C1 segment of cervical spinal cord (tissue), 14 donors: ENCODE results near the gene EGLN2.
"Not testable (repeated sequence)": the region's sequence is repeated elsewhere in the genome, so short reads cannot be mapped to it uniquely, and the experiment has no call there.

Source experiments
- DNase-seq, 14 donors: peaks; one replicate each; lab custom pipeline; 2025; lab: John Stamatoyannopoulos, UW

Gene EGLN2

DNA sequence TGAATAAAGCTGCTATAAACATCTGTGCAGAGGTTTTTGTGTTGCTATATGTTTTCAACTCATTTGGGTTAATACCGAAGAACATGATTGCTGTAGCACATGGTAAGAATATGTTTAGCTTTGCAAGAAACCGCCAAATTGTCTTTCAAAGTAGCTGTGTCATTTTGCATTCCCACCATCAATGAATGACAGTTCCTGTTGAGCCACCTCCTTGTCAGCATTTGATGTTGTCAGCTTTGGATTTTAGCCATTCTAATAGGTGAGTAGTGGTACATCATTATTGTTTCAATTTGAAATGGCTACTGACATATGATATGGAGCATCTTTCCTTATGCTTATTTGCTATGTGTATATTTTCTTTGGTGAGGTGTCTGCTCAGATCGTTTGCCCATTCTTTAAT lies 43.0 kb downstream of the EGLN2 start:
- DNase-seq = not testable (repeated sequence)

- DNase-seq = not testable (repeated sequence)
Measured at GRCh38 chr19:40842997-40843652, 44.1 kb downstream of the EGLN2 start.

- not testable (repeated sequence) for DNase-seq
Measured at GRCh38 chr19:40843653-40844052, 44.7 kb downstream of the EGLN2 start.

DNA sequence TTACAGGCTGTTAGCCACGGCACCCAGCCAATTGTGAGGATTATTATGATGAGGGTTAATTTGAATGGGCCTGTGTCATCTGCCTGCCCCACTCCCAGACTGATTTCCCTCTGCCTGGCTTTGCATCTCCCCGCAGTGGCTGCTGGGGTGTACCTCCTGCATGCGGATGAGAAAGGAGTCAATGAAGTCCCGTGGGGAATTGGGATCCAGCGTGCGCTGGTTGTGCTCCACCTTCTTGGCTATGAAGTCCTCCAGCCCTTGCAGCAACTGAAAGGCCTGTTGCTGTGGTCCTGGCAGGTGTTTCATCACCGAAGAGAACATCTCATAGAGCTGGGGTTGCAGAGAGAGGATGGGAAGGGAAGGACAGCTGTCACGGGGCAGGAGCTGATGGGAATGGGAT lies 47.7 kb downstream of the EGLN2 start:
- not testable (repeated sequence) for DNase-seq

DNA sequence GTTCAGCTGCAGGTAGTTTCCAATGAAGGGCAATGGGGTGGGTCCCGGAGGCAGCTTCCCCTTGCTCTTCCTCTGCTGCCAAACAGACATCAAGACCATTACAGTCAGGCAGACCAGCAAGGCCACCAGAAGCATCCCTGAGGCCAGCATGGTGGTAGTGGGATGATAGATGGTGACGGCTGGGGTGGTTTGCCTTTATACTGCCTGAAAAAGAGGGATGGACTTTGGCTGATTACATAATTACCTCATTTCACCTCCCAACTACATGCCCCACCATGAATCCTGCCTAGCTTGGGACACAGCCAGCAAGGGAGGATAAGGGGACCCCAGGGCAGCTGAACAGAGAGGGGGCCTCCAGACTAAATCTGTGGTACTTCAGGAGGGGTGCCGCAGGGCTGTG lies 51.3 kb downstream of the EGLN2 start, which contains the start of gene CYP2A6:
TSS of gene CYP2A6 (minus strand) at position 171 of the 400 bp plus-strand sequence. CDS start at position 150, 21 bp downstream.
- not testable (repeated sequence) for DNase-seq

DNA sequence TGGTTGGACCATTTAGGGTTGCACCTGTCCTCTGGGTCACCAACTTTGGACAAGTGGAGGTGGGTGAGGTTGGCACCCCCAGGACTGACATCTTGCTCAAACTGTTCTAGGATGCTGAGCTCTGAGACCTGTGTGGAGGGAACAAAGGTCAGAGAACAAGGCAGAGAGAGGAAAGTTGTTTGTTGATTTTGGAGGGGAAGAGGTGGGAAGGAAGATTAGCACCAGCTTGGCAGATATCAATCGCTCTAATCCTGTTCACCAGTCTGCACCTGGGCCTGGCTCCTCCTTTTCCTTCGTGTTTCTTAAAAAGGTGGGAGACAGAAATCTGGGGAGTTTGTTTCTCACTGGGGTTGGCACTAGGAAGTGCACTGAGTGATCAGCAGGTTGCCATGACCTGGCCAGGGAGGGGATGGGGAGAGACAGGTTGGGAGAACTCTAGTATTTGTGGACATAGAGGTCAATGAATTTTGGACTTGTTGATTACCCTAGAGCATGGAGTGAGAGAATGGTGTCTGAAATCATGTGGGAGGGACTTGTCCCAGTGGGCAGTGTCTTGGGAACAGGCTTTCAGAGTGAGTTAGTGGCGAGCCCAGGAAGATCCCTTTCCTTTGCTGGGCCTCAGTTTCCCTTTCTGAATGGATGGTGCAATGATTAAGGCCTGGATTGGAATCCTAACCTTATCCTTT lies 53.6 kb downstream of the EGLN2 start:
- not testable (repeated sequence) for DNase-seq
